ENCODE data around the gene TBXAS1.

DNA sequence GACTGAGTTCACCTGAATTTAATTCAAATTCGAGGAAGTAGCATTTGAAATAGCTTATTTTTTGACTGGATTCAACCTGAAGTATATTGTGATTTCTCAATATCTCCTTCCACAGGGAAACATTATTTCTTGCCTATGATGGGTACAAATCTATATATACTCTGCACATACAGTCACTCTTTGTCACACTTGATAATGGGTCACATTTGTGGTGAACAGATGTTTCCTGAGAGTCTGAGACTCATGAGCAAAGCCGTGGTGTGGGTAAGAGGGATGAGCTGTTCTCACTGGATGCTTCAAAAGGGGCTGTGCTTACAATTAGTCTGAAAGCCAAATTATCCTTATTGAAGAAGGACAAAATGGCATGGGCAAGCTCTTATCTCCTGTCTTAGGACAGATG, 18.0 kb upstream of the TBXAS1 start:
- TF ChIP-seq FOS (IDR thresholded peaks at IDR 0.05; ENCODE audit: borderline replicate concordance, insufficient read depth, low read length), result peak; percentile 36
- no peak for TF ChIP-seq POLR2A (IDR thresholded peaks at IDR 0.05; ENCODE audit: low read depth, low read length)
- TF ChIP-seq, protein P1, sequence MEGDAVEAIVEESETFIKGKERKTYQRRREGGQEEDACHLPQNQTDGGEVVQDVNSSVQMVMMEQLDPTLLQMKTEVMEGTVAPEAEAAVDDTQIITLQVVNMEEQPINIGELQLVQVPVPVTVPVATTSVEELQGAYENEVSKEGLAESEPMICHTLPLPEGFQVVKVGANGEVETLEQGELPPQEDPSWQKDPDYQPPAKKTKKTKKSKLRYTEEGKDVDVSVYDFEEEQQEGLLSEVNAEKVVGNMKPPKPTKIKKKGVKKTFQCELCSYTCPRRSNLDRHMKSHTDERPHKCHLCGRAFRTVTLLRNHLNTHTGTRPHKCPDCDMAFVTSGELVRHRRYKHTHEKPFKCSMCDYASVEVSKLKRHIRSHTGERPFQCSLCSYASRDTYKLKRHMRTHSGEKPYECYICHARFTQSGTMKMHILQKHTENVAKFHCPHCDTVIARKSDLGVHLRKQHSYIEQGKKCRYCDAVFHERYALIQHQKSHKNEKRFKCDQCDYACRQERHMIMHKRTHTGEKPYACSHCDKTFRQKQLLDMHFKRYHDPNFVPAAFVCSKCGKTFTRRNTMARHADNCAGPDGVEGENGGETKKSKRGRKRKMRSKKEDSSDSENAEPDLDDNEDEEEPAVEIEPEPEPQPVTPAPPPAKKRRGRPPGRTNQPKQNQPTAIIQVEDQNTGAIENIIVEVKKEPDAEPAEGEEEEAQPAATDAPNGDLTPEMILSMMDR (IDR thresholded peaks at IDR 0.05; ENCODE audit: extremely low read depth in 1 of 2, insufficient read depth in 1 of 2, low read depth in 1 of 2, low read length in 2 of 2), result no peak
- TF ChIP-seq EZH2 (IDR thresholded peaks at IDR 0.05; ENCODE audit: borderline replicate concordance, low read depth, low read length, severe bottlenecking), result no peak
- TF ChIP-seq, protein P2, sequence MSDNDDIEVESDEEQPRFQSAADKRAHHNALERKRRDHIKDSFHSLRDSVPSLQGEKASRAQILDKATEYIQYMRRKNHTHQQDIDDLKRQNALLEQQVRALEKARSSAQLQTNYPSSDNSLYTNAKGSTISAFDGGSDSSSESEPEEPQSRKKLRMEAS (IDR thresholded peaks at IDR 0.05; ENCODE audit: insufficient read depth, insufficient read length), result no peak
- no peak for TF ChIP-seq POLR2AphosphoS5 (IDR thresholded peaks at IDR 0.05; ENCODE audit: insufficient read depth, low read depth, low read length)
- TF ChIP-seq GATA2 (IDR thresholded peaks at IDR 0.05; ENCODE audit: insufficient read depth, insufficient read length, low read depth, low read length), result no peak
